GM12878 (cell line): ENCODE measurements around the gene PSMB5. TPM values are rescaled to one million over a fixed set of nuclear protein-coding genes. Genes with fewer than 3 reads are reported as not detected.

ENCODE experiments used
- ATAC-seq: fragments of 200-7000 bp; cut with Tn5 transposase; 3 replicates; pipeline ENCODE4 v1.9.1; 2020; ENCODE audit warnings: mild to moderate bottlenecking, moderate library complexity
- BruUV-seq: library from RNA; stranded (reverse); fragments of 400-500 nt; replicated peaks from 2 replicates; lab custom pipeline; 2021; lab: Mats Ljungman, UMichigan
- CTCF ChIA-PET: fragments of 300-600 bp; sonication (Branson Sonifier 250); formaldehyde crosslinking; extraction: SDS; loops from one replicate; lab custom pipeline; 2021; ENCODE audit warnings: inconsistent platforms; lab: Yijun Ruan, JAX
- POLR2A ChIA-PET: fragments of 350-600 bp; formaldehyde crosslinking; extraction: SDS; loops from one replicate; lab custom pipeline; 2021; ENCODE audit warnings: inconsistent platforms; lab: Charles Lee
- RAD21 ChIA-PET: fragments of 300-600 bp; sonication (Branson Sonifier 250); formaldehyde crosslinking; loops from one replicate; lab custom pipeline; 2023; ENCODE audit warnings: antibody characterized with exemption; ENCODE audit not compliant: unreplicated experiment; lab: Charles Lee
- SMC1A ChIA-PET: fragments of 300-600 bp; sonication (Branson Sonifier 250); formaldehyde crosslinking; loops from one replicate; lab custom pipeline; 2023; ENCODE audit not compliant: unreplicated experiment, uncharacterized antibody; lab: Charles Lee
- DNase-seq: peaks from one replicate; pipeline ENCODE4 v3.0.0-alpha.2; 2011; ENCODE audit warnings: low read depth, low spot score
- FAIRE-seq: peaks from 3 replicates; lab custom pipeline; 2011; peaks lifted over from hg19 to GRCh38; lab: Jason Lieb, UNC
- H2AFZ ChIP-seq: 2 replicates; pipeline ENCODE4 v1.6.0; 2011; ENCODE audit warnings: low read depth, low read length, control low read depth; ENCODE audit not compliant: control insufficient read depth
- H3K27ac ChIP-seq: 2 replicates; pipeline ENCODE4 v1.5.1; 2011; ENCODE audit warnings: control low read depth; ENCODE audit not compliant: control insufficient read depth, insufficient read depth
- H3K27me3 ChIP-seq, 2 experiments: replicated peaks in 1 of 2; 2 replicates each; pipeline versions ENCODE4 v1.6.0 to v1.6.1; 2011; ENCODE audit warnings: low read length in 1 of 2; ENCODE audit not compliant: control insufficient read depth in 2 of 2, insufficient read depth in 2 of 2
- H3K36me3 ChIP-seq, 2 experiments: 2 replicates each; pipeline ENCODE4 v1.5.1; 2011; ENCODE audit warnings: low read length in 1 of 2; ENCODE audit not compliant: control insufficient read depth in 2 of 2, insufficient read depth in 2 of 2
- H3K4me1 ChIP-seq: 2 replicates; pipeline ENCODE4 v1.6.1; 2011; ENCODE audit warnings: mild to moderate bottlenecking, low read length, moderate library complexity, mixed read lengths; ENCODE audit not compliant: control insufficient read depth, insufficient read depth
- H3K4me2 ChIP-seq: 2 replicates; pipeline ENCODE4 v1.6.0; 2011; ENCODE audit warnings: control low read depth; ENCODE audit not compliant: control insufficient read depth, insufficient read depth
- H3K4me3 ChIP-seq: fragments of 200-600 bp; sonication (generic); 2 replicates; pipeline ENCODE4 v1.5.1; 2016
- H3K79me2 ChIP-seq: 2 replicates; pipeline ENCODE4 v1.6.0; 2011; ENCODE audit warnings: low read length; ENCODE audit not compliant: control insufficient read depth, insufficient read depth
- H3K9ac ChIP-seq: 2 replicates; pipeline ENCODE4 v1.8.0; 2011; ENCODE audit warnings: low read length, control low read depth, mixed read lengths; ENCODE audit not compliant: control insufficient read depth, insufficient read depth
- H3K9me3 ChIP-seq: replicated peaks from 3 replicates; pipeline ENCODE4 v1.5.1; 2011; ENCODE audit warnings: mild to moderate bottlenecking, low read length; ENCODE audit not compliant: control insufficient read depth, insufficient read depth
- H4K20me1 ChIP-seq: 2 replicates; pipeline ENCODE4 v1.6.0; 2011; ENCODE audit not compliant: control insufficient read depth, insufficient read depth
- BMI1 ChIP-seq: fragments of 450-650 bp; IDR thresholded peaks from 2 replicates; pipeline ENCODE4 v1.6.1; 2016; ENCODE audit warnings: mild to moderate bottlenecking, moderate library complexity, borderline replicate concordance
- EP300 ChIP-seq, 2 experiments: fragments of 150-350 bp in 1 of 2; IDR thresholded peaks; 2 replicates each; pipeline ENCODE4 v1.6.1; 2011 to 2012; ENCODE audit warnings: low read depth in 2 of 2, low read length in 2 of 2, borderline replicate concordance in 1 of 2, improper control_type of control experiment in 1 of 2, inconsistent platforms in 1 of 2; ENCODE audit not compliant: control insufficient read depth in 1 of 2
- ESRRA ChIP-seq: IDR thresholded peaks from 2 replicates; pipeline ENCODE4 v1.6.1; 2012; ENCODE audit warnings: mild to moderate bottlenecking, low read length, improper control_type of control experiment
- HSF1 ChIP-seq: fragments of 150-350 bp; IDR thresholded peaks from 2 replicates; pipeline ENCODE4 v1.6.1; 2014; ENCODE audit warnings: mild to moderate bottlenecking, low read depth, low read length
- IKZF1 ChIP-seq: fragments of 450-650 bp; conservative IDR thresholded peaks from 2 replicates; pipeline ENCODE4 v1.6.1; 2017; ENCODE audit warnings: antibody characterized with exemption, mild to moderate bottlenecking
- KAT2A ChIP-seq: conservative IDR thresholded peaks from 2 replicates; pipeline ENCODE4 v1.6.1; 2011; ENCODE audit warnings: low read depth, low read length; ENCODE audit not compliant: control insufficient read depth
- PAX8 ChIP-seq: fragments of 450-650 bp; IDR thresholded peaks from 2 replicates; pipeline ENCODE4 v1.6.1; 2017; ENCODE audit warnings: mild to moderate bottlenecking, moderate library complexity
- REST ChIP-seq: IDR thresholded peaks from 2 replicates; pipeline ENCODE4 v1.6.1; 2012; ENCODE audit warnings: mild to moderate bottlenecking, low read depth, low read length
- RFX5 ChIP-seq: IDR thresholded peaks from 2 replicates; pipeline ENCODE4 v1.6.1; 2011; ENCODE audit warnings: low read depth, low read length, improper control_type of control experiment
- SP1 ChIP-seq: IDR thresholded peaks from one replicate; pipeline ENCODE4 v1.6.1; 2011; ENCODE audit warnings: low read depth, low read length
- TARDBP ChIP-seq: IDR thresholded peaks from 2 replicates; pipeline ENCODE4 v1.6.1; 2016; ENCODE audit warnings: borderline replicate concordance
- TCF7 ChIP-seq: IDR thresholded peaks from 2 replicates; pipeline ENCODE4 v1.6.1; 2014; ENCODE audit warnings: antibody characterized with exemption, borderline replicate concordance
- USF1 ChIP-seq: IDR thresholded peaks from 2 replicates; pipeline ENCODE4 v1.6.1; 2011; ENCODE audit warnings: borderline replicate concordance, low read depth, mild to moderate bottlenecking, moderate library complexity, mixed read lengths, low read length; ENCODE audit not compliant: insufficient read depth; ENCODE audit errors: extremely low read length
- ZNF207 ChIP-seq: fragments of 450-650 bp; IDR thresholded peaks from 2 replicates; pipeline ENCODE4 v1.6.1; 2014; ENCODE audit warnings: antibody characterized with exemption, mild to moderate bottlenecking, borderline replicate concordance
- ZSCAN29 ChIP-seq: fragments of 450-650 bp; IDR thresholded peaks from 2 replicates; pipeline ENCODE4 v1.6.1; 2017; ENCODE audit warnings: mild to moderate bottlenecking, moderate library complexity
- WGBS: methylation state at CpG from one replicate; pipeline ENCODE4 v1.1.6; 2016; ENCODE audit warnings: low lambda C conversion rate; ENCODE audit not compliant: insufficient replicate concordance, insufficient coverage; ENCODE audit errors: missing lambda C conversion rate; 5-methylcytosine and 5-hydroxymethylcytosine counted together
- in situ Hi-C: fragments of 300-500 bp; cut with MboI; formaldehyde crosslinking; loops from 9 replicates; pipeline ENCODE4 v1.14.3; 2018; ENCODE audit warnings: mixed read lengths
- intact Hi-C: fragments of 100-400 bp; cut with micrococcal nuclease; formaldehyde crosslinking; loops from one replicate; pipeline ENCODE4 v1.14.2; 2022; ENCODE audit not compliant: unreplicated experiment
- polyA plus RNA-seq, 11 experiments: library from polyadenylated mRNA; depleted of rRNA in 4 of 11; unstranded in 6 of 11; stranded (reverse) in 5 of 11; fragments of >200 nt; fragmentation: Nextera tagmentation in 4 of 11; fragmentation: Illumina TruSeq in 1 of 11; extraction: Ambion mirVana in 4 of 11; extraction: Trizol in 1 of 11; gene quantifications; 1 replicate in 1 of 11; 2 replicates in 10 of 11; pipeline versions ENCODE4 v1.2.1 to v1.2.3, GENCODE V29; 2011 to 2016; ENCODE audit warnings: inconsistent platforms in 2 of 11, missing spikeins in 2 of 11, low read depth in 1 of 11
- total RNA-seq, 4 experiments: library from RNA; depleted of rRNA in 3 of 4; stranded (reverse); fragments of >200 nt in 3 of 4; fragmentation: Illumina TruSeq in 1 of 4; extraction: Trizol in 1 of 4; gene quantifications; 2 replicates each; pipeline versions ENCODE4 v1.2.1 to v1.2.3, GENCODE V29; 2013 to 2021

PSMB5 gene
- total and polyA plus RNA-seq, 10 of the 15 experiments (the other 5 are each of a cell fraction or from before 2014, with no cell fraction given): 84.5 to 802 (median 144) TPM

- Histone ChIP-seq H3K9ac (no peak overlapping the region), H3K9me3 (no peaks in the 10 kb centered on the region), H3K27ac (no peak overlapping the region), H3K36me3 (no peaks in the 10 kb centered on the region), H2AFZ (no peak overlapping the region), H3K27me3 (no peaks in the 10 kb centered on the region; a peak in 2 of 4 replicates), H3K4me1 (no peaks in the 10 kb centered on the region), H3K4me3 (no peak overlapping the region), H3K4me2 (no peak overlapping the region), H4K20me1 (no peaks in the 10 kb centered on the region), H3K79me2 (no peaks in the 10 kb centered on the region)
- in situ Hi-C loops: no loop called here
- SMC1A ChIA-PET: interaction anchor here (0.6 kb wide), 1 partner anchor 51 kb away, joined by 3 read pairs; no protein-coding TSS in a partner anchor
- WGBS: 48% methylated on average over 13 of the region's 13 CpGs
- no TSS peak for BruUV-seq
- TF ChIP-seq TCF7 (no peak), ESRRA (no peak), USF1 (no peak), IKZF1 (no peak), EP300 (IDR thresholded peaks at IDR 0.05; ENCODE audit: borderline replicate concordance in 1 of 2, control insufficient read depth in 1 of 2, low read depth in 2 of 2, low read length in 2 of 2) (no peak), TARDBP (no peak), REST (no peak), RFX5 (no peak), HSF1 (no peak), SP1 (no peak), ZSCAN29 (no peak), KAT2A (no peak), ZNF207 (no peak), BMI1 (no peak), PAX8 (no peak)
- FAIRE-seq: no peak
- no peak for DNase-seq
- CTCF ChIA-PET: interaction anchor here (0.9 to 18.3 kb wide), 2 partner anchors 53 to 72 kb away, joined by 3 to 853 read pairs; partner anchors contain the start of gene AJUBA
- intact Hi-C loops: no loop called here
- POLR2A ChIA-PET: no interaction called here
- no peak for ATAC-seq
- RAD21 ChIA-PET: interaction anchor here (1.4 kb wide), 1 partner anchor 59 kb away, joined by 3 read pairs; no protein-coding TSS in a partner anchor
Observed at GRCh38 chr14:23045419-23046357, 11.0 kb upstream of the PSMB5 start.
